Measurements from ENCODE around the gene NPR3.

Gene NPR3

GRCh38 chr5:32808783-32809182 lies 97.7 kb downstream of the NPR3 start:
- DNase-seq (ENCODE audit: low read depth), result no peak

- DNase-seq (ENCODE audit: low read depth), result no peak
Measured at GRCh38 chr5:32810804-32811203, 99.7 kb downstream of the NPR3 start.

- no peak for DNase-seq (ENCODE audit: low read depth)
Measured at GRCh38 chr5:32812399-32812798, 101.3 kb downstream of the NPR3 start.

DNA sequence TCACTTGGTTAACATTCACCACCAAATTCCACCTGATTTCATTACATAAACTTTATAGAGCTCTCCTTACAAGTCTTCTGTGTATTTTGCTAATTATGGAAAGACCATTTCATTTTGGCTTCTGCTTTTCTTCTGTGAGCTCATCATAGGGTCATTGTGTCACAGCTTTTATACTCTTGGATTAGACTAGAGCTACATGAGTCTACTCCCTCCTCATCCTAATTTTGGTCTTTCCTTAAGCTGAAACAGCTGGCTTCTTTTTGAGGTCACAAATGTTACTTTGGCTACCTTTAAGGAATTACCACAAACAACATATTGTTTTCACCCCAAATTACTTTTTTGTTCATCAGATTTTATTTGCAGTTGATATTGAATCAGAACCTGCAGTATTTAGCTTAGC lies 103.0 kb downstream of the NPR3 start:
- DNase-seq (ENCODE audit: low read depth), result no peak

DNA sequence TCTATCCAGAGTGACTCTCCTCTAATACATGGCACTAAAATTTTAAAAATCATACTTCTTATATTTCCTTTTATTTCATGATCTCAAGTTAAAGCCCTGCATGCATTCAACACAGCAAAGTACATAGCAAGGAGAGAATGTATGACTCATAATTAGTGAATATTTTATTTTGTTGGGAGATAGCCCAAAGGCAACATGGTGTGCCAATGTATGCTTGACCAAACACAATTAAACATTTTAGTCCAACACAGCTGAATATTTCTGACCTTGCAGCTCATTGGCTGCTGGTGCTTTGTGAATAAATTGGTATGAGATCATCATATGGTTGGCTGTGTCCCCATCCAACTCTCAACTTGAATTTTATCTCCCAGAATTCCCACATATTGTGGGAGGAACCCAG lies 103.5 kb downstream of the NPR3 start:
- DNase-seq (ENCODE audit: low read depth), result no peak

GRCh38 chr5:32827981-32828380 lies 116.9 kb downstream of the NPR3 start:
- DNase-seq (ENCODE audit: low read depth), result no peak

DNA sequence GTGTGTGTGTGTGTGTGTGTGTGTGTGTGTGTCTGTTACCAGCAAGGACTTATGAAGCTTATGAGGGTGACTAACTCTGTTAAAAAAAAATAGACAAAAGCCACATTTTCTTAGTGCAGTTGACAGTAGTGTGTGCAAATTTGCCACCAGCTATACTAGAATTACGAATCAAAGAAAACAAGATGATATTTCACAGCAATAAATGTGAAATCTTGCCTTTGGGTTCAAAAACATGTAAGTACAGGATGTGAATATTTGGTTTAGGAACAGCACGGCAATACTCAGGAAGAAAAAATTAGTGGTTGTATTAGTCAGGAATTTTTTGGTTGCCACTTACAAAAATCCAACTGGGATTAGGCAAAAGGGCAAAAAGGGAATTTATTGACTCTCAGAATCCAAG lies 117.4 kb downstream of the NPR3 start:
- no peak for DNase-seq (ENCODE audit: low read depth)

DNA sequence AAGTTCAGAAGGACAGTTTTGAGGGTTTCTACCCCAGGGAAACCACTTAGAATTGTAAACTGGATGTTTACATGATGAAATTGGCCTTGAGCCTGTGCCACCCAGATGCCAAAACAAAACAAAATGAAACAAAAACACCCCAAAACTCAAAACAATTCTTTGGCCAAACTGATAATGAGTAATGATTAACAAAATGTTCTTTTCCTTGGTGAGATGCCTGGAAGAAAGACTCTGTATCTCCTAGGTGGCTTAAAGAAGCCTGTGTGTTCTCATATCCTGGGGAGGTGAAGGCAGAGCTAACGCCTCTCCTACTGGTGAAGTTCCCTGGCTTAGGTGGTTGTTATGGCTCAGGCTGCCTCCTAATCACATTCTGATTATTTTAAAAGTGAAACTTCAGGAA lies 120.5 kb downstream of the NPR3 start:
- no peak for DNase-seq (ENCODE audit: low read depth)

- DNase-seq (ENCODE audit: low read depth), result no peak
Measured at GRCh38 chr5:32833127-32833526, 122.0 kb downstream of the NPR3 start.

GRCh38 chr5:32833663-32834062 lies 122.5 kb downstream of the NPR3 start:
- DNase-seq (ENCODE audit: low read depth), result no peak

- no peak for DNase-seq (ENCODE audit: low read depth)
Measured at GRCh38 chr5:32834251-32834650, 123.1 kb downstream of the NPR3 start.

- no peak for DNase-seq (ENCODE audit: low read depth)
Measured at GRCh38 chr5:32836176-32836575, 125.1 kb downstream of the NPR3 start.

DNA sequence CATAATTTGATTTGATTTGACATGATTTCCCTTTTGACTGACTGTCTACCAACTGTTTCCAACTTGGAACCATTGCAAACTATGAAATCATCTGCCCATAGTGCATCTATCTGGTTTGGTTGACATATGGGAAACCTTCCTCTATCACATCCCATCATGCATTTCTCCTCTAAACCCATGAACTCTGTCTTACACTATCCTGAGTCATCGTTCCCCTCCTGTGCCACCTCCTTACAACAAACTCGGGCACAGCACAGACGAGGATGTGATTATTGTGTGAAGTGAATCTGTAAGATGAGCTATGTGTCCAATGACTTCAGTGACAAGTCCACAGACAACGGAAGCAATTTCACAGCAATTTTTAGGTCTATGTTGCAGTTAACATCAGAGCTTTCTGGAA lies 126.1 kb downstream of the NPR3 start:
- no peak for DNase-seq (ENCODE audit: low read depth)

DNA sequence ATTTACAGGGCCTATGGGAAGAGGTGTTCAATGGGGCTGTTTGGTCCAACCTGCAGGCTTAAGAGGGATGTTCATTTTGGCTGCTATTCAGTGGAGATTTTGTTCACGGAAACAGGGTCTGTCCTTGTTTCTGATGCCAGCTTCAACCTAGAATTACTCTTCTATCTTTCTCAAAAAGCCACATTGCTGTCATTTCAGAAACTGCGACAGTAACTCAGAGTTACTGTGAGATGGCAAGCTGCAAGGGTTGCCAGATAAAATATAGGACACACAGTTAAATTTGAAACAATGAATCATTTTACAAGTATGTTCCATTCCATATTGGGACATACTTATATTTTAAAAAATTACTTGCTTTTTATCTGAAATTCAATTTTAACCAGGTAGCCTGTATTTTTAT lies 128.0 kb downstream of the NPR3 start:
- no peak for DNase-seq (ENCODE audit: low read depth)

DNA sequence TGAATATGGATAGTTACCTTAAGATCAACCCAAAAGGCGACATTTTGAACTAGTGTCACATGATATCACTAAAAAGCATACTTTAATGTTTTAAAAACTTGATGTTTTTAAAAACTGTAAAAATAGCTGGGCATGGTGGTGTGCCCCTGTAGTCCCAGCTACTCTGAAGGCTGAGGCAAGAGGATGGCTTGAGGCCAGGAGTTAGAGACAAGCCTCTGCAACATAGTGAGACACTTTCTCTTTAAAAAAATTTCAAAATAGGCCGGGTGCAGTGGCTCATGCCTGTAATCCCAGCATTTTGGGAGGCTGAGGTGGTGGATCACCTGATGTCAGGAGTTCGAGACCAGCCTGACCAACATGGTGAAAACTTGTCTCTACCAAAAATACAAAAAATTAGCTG lies 129.5 kb downstream of the NPR3 start:
- DNase-seq (ENCODE audit: low read depth), result no peak
